A673 (cell line): Measurements from ENCODE around the gene ADGRL2.

Experiments used
- EZH2 ChIP-seq: fragments of 200-600 bp; sonication (generic); IDR thresholded peaks from 2 replicates; pipeline ENCODE4 v1.6.1; 2017; ENCODE audit warnings: borderline replicate concordance, low read depth, mild to moderate bottlenecking, mixed read lengths, antibody characterized with exemption, low read length; ENCODE audit not compliant: poor library complexity, severe bottlenecking
- TF ChIP-seq, protein P1 (sequence below): fragments of 300-800, 200-600 bp; sonication (generic); conservative IDR thresholded peaks from 2 replicates; pipeline ENCODE4 v1.5.1; 2017; ENCODE audit warnings: low read depth, mild to moderate bottlenecking, antibody characterized with exemption, low read length, moderate library complexity, mixed read lengths

- TF ChIP-seq, protein P1, sequence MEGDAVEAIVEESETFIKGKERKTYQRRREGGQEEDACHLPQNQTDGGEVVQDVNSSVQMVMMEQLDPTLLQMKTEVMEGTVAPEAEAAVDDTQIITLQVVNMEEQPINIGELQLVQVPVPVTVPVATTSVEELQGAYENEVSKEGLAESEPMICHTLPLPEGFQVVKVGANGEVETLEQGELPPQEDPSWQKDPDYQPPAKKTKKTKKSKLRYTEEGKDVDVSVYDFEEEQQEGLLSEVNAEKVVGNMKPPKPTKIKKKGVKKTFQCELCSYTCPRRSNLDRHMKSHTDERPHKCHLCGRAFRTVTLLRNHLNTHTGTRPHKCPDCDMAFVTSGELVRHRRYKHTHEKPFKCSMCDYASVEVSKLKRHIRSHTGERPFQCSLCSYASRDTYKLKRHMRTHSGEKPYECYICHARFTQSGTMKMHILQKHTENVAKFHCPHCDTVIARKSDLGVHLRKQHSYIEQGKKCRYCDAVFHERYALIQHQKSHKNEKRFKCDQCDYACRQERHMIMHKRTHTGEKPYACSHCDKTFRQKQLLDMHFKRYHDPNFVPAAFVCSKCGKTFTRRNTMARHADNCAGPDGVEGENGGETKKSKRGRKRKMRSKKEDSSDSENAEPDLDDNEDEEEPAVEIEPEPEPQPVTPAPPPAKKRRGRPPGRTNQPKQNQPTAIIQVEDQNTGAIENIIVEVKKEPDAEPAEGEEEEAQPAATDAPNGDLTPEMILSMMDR = no peak
- no peak for TF ChIP-seq EZH2
These were observed 31.8 kb downstream of the ADGRL2 start for GRCh38 chr1:81832573-81832972.
